Ishikawa (cell line): Measurements from ENCODE around the gene FGD5.

Source experiments
- CEBPB ChIP-seq: IDR thresholded peaks from 2 replicates; pipeline ENCODE4 v1.6.1; 2012
- CREB1 ChIP-seq: IDR thresholded peaks from 2 replicates; pipeline ENCODE4 v1.6.1; 2012; ENCODE audit warnings: low read depth
- EGR1 ChIP-seq: IDR thresholded peaks from 2 replicates; pipeline ENCODE4 v1.6.1; 2012
- EP300 ChIP-seq: IDR thresholded peaks from 2 replicates; pipeline ENCODE4 v1.6.1; 2012; ENCODE audit warnings: borderline replicate concordance
- FOXM1 ChIP-seq: IDR thresholded peaks from 2 replicates; pipeline ENCODE4 v1.6.1; 2012; ENCODE audit warnings: low read depth, borderline replicate concordance
- NFIC ChIP-seq: IDR thresholded peaks from 2 replicates; pipeline ENCODE4 v1.6.1; 2012
- RAD21 ChIP-seq: IDR thresholded peaks from 2 replicates; pipeline ENCODE4 v1.6.1; 2012; ENCODE audit warnings: low read depth
- TAF1 ChIP-seq: IDR thresholded peaks from 2 replicates; pipeline ENCODE4 v1.6.1; 2012; ENCODE audit warnings: low read depth, mild to moderate bottlenecking
- TCF12 ChIP-seq: IDR thresholded peaks from 2 replicates; pipeline ENCODE4 v1.6.1; 2012; ENCODE audit warnings: low read depth
- TEAD4 ChIP-seq: IDR thresholded peaks from 2 replicates; pipeline ENCODE4 v1.6.1; 2012
- YY1 ChIP-seq: IDR thresholded peaks from 2 replicates; pipeline ENCODE4 v1.6.1; 2012; ENCODE audit warnings: low read depth
- ZBTB7A ChIP-seq: IDR thresholded peaks from 2 replicates; pipeline ENCODE4 v1.6.1; 2012; ENCODE audit warnings: low read depth
- TF ChIP-seq, protein P1 (sequence below): IDR thresholded peaks from 2 replicates; pipeline ENCODE4 v1.6.1; 2012; ENCODE audit warnings: low read depth, mild to moderate bottlenecking
- TF ChIP-seq, protein P2 (sequence below): IDR thresholded peaks from 2 replicates; pipeline ENCODE4 v1.6.1; 2012
- TF ChIP-seq, protein P3 (sequence below): IDR thresholded peaks from 2 replicates; pipeline ENCODE4 v1.6.1; 2012

Gene FGD5

DNA sequence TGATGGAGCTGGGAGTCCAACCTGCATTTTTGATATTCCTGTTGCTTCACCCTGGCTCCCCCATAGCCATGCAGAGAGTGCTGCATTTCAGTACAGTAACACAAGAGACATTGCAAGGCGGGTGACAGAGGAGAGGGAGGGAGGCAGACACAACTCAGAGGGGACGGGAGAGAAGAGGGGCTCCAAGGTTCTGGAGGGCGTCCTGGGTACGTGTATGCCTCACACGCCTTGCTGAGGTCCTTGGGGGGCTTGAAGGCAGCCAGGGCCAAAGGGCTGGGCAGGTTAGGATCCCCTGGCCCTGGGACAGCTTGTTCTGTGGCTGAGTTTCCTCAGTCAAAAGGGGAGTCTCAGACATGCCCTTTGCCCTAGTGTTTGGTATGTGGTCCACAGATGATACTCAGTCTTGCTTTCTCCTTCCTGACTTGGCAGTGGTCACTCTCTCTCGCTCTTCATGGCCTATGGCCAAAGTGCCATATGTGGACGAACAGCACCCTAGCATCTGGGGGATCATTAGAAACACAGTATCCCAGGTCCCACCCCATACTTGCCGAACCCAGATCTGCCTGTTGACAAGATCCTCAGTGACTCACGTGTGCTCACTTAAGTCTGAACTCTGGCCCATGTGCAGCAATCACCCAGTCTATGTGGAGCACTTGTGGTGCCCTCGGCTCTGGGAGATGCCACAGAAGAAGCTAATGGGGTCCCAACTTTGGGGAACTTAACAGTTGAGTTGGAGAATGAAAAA is 52.9 kb downstream of the FGD5 start:
- TF ChIP-seq TCF12 (no peak), TAF1 (no peak), RAD21 (no peak), CREB1 (no peak), FOXM1 (no peak), ZBTB7A (no peak), CEBPB (no peak), EGR1 (no peak), NFIC (no peak), TEAD4 (no peak)
- TF ChIP-seq, protein P1, sequence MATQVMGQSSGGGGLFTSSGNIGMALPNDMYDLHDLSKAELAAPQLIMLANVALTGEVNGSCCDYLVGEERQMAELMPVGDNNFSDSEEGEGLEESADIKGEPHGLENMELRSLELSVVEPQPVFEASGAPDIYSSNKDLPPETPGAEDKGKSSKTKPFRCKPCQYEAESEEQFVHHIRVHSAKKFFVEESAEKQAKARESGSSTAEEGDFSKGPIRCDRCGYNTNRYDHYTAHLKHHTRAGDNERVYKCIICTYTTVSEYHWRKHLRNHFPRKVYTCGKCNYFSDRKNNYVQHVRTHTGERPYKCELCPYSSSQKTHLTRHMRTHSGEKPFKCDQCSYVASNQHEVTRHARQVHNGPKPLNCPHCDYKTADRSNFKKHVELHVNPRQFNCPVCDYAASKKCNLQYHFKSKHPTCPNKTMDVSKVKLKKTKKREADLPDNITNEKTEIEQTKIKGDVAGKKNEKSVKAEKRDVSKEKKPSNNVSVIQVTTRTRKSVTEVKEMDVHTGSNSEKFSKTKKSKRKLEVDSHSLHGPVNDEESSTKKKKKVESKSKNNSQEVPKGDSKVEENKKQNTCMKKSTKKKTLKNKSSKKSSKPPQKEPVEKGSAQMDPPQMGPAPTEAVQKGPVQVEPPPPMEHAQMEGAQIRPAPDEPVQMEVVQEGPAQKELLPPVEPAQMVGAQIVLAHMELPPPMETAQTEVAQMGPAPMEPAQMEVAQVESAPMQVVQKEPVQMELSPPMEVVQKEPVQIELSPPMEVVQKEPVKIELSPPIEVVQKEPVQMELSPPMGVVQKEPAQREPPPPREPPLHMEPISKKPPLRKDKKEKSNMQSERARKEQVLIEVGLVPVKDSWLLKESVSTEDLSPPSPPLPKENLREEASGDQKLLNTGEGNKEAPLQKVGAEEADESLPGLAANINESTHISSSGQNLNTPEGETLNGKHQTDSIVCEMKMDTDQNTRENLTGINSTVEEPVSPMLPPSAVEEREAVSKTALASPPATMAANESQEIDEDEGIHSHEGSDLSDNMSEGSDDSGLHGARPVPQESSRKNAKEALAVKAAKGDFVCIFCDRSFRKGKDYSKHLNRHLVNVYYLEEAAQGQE = no peak
- TF ChIP-seq, protein P2, sequence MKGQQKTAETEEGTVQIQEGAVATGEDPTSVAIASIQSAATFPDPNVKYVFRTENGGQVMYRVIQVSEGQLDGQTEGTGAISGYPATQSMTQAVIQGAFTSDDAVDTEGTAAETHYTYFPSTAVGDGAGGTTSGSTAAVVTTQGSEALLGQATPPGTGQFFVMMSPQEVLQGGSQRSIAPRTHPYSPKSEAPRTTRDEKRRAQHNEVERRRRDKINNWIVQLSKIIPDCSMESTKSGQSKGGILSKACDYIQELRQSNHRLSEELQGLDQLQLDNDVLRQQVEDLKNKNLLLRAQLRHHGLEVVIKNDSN = no peak

GRCh38 chr3:14872706-14873105 is 53.9 kb downstream of the FGD5 start:
- TF ChIP-seq, protein P3, sequence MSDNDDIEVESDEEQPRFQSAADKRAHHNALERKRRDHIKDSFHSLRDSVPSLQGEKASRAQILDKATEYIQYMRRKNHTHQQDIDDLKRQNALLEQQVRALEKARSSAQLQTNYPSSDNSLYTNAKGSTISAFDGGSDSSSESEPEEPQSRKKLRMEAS = no peak
- TF ChIP-seq RAD21 (no peak), YY1 (no peak), NFIC (no peak), CEBPB (no peak), TEAD4 (no peak), TAF1 (no peak), FOXM1 (no peak), CREB1 (no peak), ZBTB7A (no peak), EGR1 (no peak), EP300 (no peak), TCF12 (no peak)
- TF ChIP-seq, protein P2 = no peak
- TF ChIP-seq, protein P1 = no peak

DNA sequence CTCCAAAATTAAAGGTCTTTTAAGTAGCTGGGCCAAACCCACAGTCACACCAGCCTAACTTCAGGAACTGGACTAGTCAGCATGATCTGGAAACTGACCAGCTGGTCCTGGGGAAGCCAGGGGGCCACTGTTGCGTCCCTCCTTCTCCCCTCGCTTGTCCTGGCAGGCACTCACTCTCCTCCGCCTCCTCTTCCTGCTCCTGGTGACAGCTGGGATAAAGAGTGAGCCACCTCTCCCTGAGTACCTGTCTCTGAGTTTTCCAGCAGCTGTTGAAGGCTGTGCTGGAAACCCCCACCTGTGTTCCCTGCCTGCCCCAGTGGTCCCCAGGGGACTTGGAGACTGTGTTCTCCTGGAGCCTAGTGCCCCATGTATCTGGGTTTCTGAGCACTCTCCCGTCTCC is 56.0 kb downstream of the FGD5 start:
- TF ChIP-seq, protein P3 = no peak
- no peak for TF ChIP-seq RAD21
- TF ChIP-seq, protein P1 = no peak
- no peak for TF ChIP-seq EP300
- TF ChIP-seq CREB1 = no peak
- no peak for TF ChIP-seq CEBPB
- no peak for TF ChIP-seq EGR1
- TF ChIP-seq ZBTB7A = no peak
- TF ChIP-seq TEAD4 = no peak
- TF ChIP-seq TCF12 = no peak
- TF ChIP-seq FOXM1 = no peak
